Measurements from ENCODE around the gene FCAMR.

The FCAMR gene

DNA sequence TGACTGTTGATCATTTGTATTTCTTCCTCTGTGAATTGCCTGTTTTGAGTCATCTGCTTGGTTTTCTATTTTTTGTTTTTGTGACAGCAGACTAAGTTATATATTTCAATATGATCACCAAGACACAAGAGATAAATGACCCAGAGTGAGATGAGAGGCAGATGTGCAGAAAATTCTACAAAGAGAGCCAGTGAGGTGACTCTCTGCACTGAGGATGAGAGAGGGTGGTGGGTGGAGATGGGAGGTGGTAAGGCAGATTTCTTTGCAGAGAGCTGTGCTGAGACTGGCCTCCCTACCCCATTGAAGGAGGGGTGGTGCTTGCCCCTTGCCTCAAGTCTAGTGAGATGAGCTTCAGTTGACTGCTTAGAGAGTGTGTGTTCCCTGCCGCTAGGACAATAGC lies 17.6 kb upstream of the FCAMR start:
- no peak for DNase-seq

DNA sequence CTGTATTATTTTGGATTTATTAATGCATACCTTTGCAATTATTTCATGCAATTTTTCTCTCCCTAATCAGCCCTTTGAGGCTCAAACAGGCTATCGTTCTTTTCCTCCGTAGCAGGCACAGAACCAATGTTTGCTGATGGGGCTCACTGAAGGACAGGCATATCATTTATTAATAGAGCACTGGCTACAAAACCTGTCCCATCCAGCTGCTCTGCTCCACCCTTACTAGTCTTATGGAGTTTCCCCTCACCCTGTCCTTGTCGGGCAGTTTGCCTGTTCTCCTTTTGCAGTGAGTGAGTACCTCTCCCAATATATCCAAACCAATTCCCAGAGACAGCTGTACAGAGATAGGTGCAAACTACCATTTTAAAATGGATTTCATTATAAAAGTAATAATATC lies 16.6 kb upstream of the FCAMR start:
- no peak for DNase-seq

DNA sequence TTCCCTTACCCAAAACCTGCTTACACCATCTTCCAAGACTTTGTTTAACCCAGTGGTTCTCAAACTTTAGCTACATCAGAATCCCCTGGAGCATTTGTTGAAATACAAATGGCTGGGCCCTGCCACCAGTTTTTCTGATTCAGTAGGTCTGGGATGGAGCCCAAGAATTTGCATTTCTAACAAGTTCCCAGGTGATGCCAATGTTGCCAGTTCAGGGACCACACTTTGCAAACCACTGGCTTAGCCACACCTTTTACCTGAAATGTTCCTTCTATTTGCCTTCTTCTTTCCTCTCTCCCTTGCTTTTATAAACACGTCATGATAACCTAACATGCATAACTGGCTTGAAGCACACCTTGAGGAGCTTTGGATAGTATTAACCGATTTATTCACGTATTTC lies 16.1 kb upstream of the FCAMR start:
- DNase-seq = no peak

DNA sequence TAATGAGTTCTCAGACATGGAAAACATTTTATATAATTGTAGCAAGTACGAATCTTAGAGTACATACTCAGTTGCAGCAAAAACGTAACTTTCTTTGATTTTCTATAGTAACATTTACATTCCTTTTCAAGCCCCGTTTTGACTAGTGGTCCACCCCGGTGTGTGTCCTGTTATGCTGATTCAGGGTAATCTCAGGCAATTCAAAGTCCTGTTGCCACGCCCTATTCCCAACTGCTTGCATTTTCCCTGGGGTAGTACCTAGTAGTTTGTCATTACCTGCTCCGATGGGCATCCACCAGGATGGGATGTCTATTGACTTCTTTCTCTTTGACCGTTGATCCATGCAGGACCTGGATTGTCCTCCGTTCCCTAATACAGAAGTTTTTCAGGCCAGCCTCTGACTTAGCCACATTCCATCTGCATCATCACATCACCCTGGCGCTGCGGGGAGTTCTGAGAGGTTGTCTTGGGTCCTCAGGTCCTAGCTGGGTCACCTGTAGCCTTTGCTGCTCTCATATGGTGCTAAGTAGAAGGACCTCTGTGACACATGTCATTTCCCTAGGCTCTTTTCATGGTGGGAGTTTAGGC lies 15.0 kb upstream of the FCAMR start:
- no peak for DNase-seq

DNA sequence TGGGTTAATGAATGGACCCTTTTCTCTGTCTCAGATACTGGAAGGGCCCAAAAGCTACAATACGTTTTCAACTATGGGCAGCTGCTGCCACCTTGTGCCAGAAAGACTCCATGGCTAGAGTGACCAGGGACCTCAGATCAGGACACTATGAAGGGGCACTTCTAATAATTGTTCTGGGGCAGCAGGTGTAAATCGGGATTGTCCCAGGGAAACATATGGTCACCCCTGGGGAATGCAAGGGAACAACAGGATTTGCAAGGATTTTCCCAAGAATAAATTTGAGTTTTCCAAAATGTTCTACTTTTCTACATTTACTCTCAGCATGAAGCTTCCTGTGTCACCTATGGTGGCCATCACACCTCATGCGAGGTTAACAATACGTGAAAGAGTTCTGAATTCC lies 12.0 kb upstream of the FCAMR start:
- DNase-seq = no peak

DNA sequence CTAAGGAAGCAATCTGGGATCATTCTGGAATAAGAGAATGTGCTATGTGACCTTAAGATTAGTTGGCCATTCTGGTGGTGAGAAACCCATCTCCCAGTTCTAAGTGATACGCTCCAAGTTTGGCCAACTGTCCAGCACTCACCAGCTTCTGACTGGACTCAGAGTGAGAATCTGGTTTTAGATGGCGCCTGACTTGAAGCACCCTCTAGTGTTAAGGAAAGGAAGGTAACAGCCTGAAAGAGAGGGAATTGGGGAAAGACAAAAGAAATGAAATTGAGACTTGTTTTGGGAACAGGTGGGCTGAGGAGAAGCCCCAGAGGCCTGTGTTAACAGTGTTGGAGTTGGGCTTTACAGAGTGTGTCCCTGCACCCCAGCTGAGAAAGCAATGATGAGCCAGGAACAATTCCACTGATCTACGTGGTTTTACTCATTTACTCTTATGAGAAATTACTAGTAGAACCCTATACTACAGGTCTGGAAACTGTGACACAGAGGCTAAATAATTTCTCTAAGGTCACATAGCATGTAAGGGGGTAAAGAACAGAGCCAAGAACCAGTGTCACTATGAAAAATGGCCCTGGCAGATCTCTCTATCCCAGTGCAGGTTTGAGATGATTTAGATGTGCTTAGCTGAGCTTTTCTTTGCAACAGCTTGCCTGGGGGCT lies 9.3 kb upstream of the FCAMR start:
- no peak for DNase-seq

DNA sequence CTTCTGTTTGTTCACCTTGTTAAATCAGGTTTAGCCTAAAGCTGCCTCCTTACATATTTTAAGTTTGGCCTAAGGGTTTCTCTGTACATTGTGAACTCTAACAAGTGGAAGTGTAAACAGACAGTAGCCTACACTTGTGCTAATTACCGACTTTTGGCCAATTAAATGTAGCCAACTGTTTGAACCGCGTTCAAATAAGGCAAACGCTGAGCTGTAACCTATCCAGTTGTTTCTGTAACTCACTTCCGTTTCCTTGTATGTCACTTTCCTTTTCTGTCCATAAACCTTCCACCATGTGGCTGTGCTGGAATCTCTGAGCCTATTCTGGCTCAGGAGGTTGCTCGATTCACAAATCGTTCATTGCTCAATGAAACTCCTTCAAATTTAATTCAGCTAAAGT lies 8.0 kb upstream of the FCAMR start:
- DNase-seq = no peak

DNA sequence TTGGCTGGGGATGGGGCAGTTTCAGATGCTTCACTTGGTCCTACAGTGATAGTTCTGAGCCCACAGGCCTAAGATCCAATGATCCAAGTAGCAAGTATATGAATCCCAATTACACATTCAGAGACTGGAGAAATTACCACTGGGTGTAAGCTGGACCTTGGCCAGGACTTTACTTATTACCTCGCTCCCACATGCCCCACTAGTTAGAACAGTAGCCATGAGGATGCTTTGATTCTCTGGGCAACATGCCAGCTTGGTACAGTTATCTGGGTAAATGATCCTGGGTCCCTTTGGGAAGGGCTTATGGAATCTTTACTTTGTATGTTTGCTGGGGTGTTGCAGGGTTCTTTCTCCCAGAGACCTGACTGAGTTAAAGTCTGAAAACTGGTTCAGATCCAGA lies 5.0 kb upstream of the FCAMR start:
- no peak for DNase-seq

DNA sequence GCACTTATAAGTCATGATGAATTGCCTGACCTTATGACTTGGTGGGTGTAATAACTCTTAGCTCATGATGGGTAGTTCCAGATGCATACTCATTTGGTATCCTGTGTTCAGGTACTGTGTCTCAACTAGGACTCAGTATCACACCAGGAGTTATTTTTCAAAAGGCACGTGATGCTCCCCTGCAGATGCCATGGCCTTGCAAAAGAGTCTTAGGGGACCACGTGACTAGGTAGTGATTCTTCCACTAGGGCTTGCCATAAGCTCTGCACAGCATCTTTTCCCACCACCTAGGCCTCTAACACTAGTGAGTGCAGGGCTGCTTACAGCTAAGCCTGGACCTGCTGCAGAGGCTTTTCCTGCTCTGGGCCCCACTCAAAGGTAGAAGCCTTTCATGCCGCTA lies 3.9 kb upstream of the FCAMR start:
- no peak for DNase-seq

DNA sequence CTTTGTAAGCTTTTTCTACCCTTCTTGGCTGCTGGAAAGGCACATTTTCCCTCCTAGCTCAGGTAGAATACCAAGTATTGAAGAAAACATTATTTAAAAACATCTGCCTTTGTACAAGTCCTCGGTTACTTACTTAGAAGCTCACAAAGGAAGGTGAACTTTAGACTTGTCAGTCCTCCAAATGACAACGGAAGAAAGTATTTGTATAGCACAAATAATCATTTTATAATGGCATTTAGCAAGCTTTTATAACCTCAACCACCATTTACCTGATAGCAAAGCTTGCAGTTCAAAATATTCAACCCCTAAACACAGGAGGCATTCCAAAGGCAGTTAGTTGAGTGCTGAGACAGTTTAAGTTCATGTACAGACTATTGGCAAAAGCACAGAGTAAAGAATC lies 2.5 kb upstream of the FCAMR start:
- no peak for DNase-seq

DNA sequence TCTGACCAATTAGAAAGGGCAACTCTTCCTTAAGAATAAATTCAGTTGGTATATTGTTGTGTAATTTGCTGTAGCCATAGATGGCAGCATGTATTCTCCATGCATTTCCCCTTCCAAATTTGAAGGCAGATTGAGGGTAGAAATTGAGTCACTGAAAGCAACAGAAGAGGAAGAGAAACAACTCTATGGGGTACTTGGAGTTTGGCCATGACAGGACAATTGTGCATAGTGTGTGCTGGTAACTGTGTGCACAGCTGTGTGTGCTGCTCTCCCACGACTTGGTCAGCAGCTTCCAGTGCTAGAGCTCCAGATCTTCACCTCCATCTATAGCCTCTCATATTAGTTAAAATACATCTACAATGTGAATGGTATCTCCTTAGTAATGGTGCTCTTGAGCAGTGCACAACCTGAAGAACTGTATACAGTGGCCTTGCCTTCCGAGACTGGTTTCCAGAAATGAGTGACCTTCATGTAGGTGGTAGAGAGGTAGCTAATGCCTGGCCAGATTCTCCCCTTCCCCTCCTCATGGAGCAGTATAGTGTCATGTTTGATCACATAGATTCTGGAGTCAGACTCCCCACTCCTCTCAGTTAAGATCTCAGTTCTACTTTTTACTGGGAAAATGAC lies 882 bp upstream of the FCAMR start:
- DNase-seq = no peak

DNA sequence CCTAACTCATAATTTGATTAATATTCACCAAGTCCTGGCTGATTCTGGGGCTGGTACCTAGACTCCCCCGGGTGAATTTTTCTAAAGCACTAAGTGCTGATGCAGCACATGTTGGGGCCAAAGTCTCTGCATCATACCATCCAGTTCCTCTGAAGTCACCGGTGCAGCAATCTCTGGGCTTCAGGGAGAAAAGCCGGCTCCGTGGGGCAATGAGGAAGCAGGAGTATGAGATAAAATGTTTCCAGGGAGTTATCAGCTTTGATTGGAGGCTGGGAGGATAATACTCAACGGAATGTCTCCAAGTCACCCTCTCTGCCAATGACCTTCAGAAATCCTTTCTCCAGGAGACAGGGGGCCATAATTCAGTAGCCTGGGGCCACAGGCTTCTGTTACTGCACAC lies 1.2 kb downstream of the FCAMR start:
- DNase-seq = no peak

DNA sequence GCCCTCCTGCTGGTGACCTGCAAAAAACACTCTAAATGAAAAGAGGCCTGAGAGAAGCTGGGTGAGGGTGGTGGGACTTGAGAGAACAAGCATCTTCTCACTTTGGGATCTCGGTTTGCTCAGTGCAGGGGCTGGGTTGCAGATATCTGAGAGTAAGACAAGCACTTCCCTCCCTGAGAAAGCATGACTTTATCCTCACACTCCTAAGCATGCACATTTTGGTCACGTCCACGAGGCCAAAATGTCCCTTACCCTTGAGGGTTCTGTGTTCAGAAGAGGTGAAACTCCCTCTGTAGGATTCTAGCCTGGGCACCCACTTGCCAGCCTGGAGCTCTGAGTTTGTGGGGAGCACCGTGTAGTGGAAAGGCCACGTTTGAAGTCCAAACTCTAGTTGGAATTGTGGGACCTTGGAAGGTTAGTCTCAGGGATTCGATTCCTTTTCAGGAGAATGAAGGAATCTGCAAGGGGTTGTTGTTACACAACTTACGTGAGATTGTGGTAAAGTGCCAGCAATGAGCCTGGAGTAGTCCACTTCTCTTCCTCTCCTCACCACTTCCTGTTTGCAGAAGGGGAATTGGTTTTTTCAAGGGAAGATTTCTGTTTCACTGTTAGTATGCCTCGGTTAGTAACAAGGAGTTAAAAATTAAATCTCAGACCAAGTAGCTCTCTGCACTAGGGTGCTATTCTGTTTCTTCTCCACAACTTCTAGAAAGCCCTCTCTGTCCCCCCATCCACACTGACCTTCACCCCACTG lies 3.0 kb downstream of the FCAMR start:
- no peak for DNase-seq

DNA sequence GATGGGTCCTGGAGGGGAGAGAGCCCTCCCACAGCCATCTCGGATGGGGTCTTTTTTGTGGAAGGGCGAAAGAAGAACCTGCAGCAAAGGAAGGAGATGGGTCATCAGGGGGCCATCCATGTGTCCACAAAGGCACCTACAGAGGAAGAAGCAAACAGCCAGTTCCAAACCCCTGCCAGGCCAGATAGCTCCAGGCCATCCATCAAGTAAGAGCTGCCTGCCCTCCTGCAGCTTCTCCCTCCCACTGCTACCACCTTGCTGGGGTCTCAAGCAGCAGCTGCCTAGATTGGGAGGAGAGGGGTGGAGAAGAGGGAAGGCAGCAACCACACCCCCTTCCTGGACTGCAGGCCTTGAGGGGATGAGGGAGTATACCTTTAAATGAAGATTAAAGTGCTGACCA lies 4.5 kb downstream of the FCAMR start:
- DNase-seq = no peak

DNA sequence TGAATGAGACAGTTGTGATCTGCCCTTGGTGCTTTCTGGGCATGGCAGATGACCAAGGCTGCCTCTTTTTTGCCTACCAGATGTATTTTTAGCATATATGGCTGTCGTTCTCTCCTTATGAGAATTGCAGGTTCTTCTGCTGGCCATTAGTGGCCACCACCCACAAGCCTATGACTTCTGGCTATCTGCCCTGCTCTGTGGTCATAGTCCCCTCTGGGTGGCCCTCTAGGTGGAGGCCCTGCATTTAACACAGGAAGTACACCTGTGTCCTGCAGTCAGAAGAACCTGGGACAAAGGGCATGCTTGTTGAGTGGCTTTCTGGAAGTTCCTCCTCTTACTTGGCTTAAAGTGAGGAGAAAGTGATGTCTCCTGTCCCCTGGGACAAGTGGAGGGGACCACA lies 6.5 kb downstream of the FCAMR start:
- DNase-seq = no peak

DNA sequence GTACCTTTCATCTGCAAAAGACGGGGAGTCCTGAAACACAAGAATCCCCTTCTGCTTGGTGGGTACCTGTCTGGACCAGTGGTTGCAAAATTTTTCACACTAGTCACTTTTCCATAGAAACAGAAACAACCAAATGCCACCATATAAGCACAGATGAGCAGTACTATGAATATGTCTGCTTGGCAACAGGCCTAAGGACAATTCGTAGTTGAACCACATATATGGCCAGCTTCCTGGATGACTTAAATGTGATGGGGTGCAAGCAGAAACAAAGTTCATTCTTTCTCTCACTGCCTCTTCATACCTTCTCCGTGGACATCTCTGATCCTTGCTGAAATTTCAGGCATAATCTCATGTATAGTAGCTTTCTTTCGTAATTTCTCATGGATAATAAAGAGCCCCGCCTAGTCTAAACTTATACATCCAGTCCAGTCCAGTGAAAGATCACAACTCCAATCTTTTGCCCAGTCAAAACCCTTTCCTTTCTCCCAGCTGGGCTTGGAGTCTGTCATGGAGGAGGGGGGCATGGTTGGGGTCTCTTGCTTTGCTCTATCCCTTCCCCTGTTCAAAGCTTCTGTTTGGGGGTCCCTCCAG lies 7.0 kb downstream of the FCAMR start:
- no peak for DNase-seq

DNA sequence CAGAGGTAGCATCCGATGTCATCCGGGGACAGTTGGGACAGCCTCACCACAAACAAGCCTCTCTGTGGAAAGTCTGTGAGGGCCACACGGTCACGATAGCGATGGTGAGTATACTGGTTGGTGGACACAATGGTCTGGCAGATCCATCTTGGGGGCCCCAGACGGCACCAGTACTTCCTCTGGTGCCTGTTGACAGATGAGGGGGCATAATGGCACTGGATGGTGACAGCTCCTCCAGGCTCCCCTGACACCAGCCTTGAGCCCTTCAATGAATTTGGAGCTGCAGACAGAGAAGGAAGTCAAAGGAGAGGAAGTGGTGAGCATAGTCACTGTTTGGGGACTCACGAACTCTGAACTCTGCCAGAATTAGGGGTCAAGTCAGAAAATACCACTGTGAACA lies 8.0 kb downstream of the FCAMR start:
- DNase-seq = no peak

DNA sequence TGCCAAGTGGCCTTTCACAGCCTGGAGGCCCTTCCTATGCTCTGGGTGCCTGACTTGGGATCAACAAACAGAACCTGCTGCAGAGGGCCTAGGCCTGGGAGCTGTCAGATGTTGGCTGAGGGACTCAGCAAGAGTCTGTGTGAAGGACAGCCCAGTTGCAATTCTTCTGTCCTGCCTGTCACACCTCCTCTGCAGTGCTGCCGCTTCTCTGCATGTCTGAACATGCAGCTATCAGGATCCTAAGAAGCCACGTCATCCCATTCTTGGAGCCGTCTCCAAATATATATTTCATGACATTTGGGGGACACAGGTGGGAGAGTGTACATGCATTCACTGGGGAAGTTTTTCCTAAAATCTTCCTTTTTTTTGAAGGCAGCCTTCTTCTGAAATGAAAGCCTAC lies 8.6 kb downstream of the FCAMR start:
- no peak for DNase-seq

DNA sequence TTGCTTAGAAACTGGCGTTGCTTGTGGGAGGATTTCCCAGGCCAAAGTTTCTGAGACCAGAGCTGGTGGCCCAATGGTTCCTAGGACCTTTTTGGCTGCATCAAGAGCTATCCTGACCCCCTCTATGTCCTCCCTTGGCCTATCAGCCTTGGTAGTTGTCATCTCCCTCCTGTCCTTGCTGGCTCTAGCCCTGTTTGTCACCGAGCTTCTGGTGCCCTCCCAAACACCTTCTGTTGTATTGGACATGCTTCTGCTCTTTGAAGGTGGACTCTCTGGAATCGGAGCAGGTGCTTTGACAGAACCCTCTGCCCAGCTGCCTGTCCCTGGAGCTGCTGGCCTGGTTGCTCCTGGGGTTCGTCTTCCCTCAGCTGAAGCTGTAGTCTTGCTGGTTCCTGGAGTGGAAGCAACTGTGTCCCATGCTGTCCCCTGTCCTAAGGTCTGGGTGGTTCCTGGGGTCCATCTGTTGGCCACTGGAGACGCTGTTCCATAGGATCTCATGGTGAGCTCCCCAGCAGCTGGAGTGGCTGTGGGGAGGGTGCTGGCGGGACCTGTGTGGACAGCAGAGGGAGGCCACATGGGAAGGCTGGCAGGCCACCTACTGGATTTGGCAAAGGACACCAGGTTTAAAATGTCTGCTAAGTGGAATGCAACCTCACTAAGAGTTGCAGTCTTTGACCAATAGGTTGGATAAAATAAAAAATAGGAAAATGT lies 9.4 kb downstream of the FCAMR start:
- DNase-seq = no peak

DNA sequence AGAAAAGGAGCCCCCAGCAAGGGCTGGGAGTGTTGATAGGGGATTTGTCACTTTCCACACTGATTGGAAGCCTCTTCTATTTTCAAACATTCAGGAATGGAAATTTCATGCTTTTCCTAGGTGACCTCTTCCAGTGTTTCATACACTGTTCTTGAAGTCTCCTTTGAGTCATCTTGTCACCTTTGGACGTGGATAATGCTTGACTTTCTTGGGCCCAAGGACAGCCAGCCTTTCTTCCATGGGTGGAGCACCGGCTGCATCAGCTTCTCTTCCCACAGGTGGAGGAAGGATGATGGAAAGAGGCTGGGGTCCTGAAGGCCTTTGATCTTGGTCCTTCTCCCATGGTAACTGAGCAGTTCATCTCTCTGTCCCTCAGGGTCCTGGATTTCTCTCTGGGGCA lies 12.1 kb downstream of the FCAMR start:
- DNase-seq = no peak

DNA sequence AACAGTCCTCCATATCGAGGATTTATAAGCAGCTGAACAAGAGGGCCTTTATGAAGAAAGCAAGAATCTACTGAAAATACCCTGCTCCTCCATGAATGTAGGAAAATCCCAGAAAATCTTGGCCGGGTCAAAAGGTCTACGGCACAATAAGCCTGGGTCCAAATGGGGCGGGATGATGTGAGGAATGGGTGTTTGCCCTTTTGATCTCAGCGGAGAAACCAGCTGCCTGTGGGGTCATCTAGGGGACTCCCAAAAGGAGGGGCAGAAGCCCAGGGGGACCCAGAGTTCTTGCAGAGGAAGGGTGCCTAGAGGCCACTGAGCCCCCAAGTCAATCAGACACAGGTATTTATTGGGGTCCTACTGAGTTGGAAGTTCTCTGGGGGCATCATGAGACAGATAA lies 12.6 kb downstream of the FCAMR start:
- no peak for DNase-seq

DNA sequence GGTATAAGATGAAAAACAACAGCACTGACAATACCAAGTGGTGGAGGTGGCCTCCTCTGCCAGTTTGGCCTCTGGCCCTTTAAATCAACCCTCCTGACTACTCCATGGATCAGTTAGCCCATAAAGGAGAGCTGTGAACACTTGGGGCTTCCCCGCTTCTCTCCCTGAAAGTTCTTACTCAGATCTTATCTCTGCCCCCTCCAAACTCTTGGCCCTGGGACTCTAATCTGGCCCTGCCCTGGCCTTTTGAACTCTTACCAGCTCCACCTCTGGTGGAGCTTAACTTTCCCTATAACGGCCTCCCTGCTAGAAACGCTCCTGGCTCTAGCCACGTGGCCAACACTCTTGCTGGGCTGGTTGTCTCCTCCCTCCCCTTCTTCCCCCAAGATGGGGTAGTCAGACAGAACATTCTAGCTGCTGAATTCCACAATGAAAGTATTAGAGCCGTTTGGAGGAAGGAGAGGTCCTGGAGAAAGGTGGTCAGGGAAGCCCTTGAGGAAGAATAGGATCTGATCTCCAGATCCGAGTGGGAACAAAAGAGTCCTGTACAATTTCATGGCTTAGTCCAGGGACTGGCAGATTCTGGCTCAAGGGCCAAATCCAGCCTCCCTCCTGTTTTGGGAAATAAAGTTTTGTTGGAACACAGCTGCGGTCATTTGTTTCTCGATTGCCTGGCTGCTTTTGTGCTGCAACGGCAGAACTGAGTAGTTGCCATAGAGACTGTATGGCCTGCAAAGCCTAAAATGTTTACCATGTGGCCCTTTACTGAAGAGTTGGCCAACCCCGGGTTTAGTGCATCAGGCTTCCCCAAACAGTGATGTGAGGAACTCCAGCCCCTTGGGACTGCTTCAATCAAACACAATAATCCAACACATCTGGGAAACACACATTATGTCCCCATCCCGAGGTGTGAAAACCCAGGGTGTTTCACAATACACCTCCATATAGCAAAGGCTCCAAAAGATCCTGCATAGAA lies 14.5 kb downstream of the FCAMR start:
- no peak for DNase-seq

Data from NCI-H187 treated with DMSO at 0.1 percent for 48 hours (cell line).